ENCODE data around the gene SEC24C. TPM values are rescaled to one million over a fixed set of nuclear protein-coding genes. Genes with fewer than 3 reads are reported as not detected.
"Not testable (repeated sequence)": the region's sequence is repeated elsewhere in the genome, so short reads cannot be mapped to it uniquely, and the experiment has no call there.

Gene SEC24C
- total RNA-seq, 1 experiment from 2014 or later: 47.6 TPM

DNA sequence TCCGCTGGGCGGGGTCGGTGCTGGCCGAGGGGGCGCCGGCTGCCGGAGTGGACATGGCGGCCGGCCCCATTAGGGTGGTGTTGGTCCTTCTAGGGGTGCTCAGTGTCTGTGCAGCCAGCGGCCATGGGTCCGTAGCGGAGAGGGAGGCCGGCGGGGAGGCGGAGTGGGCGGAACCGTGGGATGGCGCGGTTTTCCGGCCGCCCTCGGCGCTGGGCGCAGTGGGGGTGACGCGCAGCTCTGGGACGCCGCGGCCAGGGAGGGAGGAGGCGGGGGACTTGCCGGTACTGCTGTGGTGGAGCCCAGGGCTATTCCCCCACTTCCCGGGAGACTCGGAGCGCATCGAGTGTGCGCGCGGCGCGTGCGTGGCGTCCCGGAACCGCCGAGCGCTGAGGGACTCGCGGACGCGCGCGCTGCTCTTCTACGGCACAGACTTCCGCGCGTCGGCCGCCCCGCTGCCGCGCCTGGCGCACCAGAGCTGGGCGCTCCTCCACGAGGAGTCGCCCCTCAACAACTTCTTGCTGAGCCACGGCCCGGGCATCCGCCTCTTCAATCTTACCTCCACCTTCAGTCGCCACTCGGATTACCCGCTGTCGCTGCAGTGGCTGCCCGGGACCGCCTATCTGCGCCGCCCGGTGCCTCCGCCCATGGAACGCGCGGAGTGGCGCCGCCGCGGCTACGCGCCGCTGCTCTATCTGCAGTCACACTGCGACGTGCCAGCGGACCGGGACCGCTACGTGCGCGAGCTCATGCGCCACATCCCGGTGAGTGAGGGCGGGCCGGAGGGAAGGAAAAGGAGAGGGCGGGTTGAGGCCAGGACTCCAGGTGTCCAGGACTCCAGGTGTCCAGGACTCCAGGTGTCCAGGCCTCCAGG is 28.3 kb downstream of the SEC24C start:
- peak; percentile 82 for DNase-seq (ENCODE audit: low read depth)

- no peak for DNase-seq (ENCODE audit: low read depth)
Measured at GRCh38 chr10:73773152-73773879, 29.1 kb downstream of the SEC24C start.

DNA sequence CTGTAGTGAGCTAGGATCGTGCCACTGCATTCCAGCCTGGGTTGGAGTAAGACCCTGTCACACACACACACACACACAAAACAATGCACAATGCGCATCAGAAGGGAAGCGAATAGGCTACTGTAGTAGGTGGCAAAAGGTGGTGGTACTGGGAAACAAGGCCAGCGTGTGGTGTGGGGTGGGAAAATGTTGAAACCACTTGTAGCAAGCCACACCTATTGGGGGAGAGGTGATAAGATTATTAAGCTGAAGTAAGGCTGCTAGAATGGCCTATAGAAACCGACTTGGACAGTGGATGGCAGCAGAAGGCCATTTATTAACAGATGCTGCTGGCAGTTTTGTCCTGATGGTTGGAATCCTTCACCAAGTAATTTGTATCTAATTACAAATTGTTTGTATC is 30.5 kb downstream of the SEC24C start:
- peak; percentile 38 for DNase-seq (ENCODE audit: low read depth)

DNA sequence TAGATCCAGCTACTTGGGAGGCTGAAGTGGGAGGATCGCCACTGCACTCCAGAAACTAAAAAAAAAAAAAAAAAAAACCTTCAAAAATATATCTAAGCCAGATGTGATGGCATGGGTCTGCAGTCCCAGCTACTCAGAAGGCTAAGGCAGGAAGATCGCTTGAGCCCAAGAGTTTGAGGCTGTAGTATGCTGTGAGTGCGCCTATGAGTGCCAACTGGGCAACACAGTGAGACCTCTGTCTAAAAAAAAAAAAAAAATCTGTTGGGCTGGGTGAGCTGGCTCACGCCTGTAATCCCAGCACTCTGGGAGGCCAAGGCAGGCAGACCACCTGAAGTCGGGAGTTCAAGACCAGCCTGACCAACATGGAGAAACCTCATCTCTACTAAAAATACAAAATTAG is 34.8 kb downstream of the SEC24C start:
- DNase-seq (ENCODE audit: low read depth): no peak

GRCh38 chr10:73779539-73780197 is 35.5 kb downstream of the SEC24C start:
- DNase-seq (ENCODE audit: low read depth): no peak

- DNase-seq (ENCODE audit: low read depth): no peak
Measured at GRCh38 chr10:73780301-73780700, 36.1 kb downstream of the SEC24C start.

DNA sequence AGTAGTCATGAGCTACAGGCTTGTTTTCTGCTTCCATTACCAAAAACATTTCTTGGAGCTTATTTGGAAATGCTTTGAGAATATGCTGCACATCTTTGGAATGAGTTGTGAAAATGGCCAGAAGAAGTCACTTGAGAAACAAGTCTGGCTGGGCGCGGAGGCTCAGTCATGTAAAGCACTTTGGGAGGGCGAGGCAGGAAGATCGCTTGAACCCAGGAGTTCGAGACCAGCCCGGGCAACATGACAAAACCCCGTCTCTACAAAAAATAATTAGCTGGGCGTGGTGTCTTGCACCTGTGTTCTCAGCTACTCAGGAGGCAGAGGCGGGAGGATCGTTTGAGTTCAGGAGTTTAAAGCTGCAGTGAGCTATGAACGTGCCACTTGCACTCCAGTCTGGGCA is 36.8 kb downstream of the SEC24C start:
- DNase-seq (ENCODE audit: low read depth): no peak

- DNase-seq (ENCODE audit: low read depth): no peak
Measured at GRCh38 chr10:73781548-73781878, 37.3 kb downstream of the SEC24C start.

GRCh38 chr10:73781879-73782748 is 37.9 kb downstream of the SEC24C start, which contains the start of gene CHCHD1:
Gene CHCHD1, plus strand, starts transcription at chr10:73782048. Its CDS starts 28 bp downstream, at chr10:73782076.
- DNase-seq (ENCODE audit: low read depth): peak; percentile 79

DNA sequence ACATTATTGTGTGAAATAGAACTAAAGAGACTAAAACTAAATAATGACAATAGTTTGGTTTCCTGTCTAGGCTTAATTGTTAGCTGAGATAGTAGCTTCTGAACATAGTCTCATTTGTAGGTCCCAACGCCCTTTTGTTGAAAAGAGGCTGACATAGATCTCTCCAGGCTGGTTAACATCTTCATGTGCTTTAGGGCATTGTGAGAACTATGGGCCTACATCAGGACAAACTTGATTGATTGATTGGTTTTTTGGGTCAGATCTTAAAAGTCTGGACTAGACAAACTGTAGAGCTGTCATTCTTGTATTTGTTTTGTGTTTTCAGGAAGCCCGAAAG is 38.5 kb downstream of the SEC24C start:
- DNase-seq (ENCODE audit: low read depth): no peak

- DNase-seq (ENCODE audit: low read depth): peak; percentile 91
Measured at GRCh38 chr10:73785211-73785720, 41.1 kb downstream of the SEC24C start, which contains the start of gene ZSWIM8. Gene ZSWIM8, plus strand, starts transcription at chr10:73785606. Its CDS starts 273 bp downstream, at chr10:73785879.

DNA sequence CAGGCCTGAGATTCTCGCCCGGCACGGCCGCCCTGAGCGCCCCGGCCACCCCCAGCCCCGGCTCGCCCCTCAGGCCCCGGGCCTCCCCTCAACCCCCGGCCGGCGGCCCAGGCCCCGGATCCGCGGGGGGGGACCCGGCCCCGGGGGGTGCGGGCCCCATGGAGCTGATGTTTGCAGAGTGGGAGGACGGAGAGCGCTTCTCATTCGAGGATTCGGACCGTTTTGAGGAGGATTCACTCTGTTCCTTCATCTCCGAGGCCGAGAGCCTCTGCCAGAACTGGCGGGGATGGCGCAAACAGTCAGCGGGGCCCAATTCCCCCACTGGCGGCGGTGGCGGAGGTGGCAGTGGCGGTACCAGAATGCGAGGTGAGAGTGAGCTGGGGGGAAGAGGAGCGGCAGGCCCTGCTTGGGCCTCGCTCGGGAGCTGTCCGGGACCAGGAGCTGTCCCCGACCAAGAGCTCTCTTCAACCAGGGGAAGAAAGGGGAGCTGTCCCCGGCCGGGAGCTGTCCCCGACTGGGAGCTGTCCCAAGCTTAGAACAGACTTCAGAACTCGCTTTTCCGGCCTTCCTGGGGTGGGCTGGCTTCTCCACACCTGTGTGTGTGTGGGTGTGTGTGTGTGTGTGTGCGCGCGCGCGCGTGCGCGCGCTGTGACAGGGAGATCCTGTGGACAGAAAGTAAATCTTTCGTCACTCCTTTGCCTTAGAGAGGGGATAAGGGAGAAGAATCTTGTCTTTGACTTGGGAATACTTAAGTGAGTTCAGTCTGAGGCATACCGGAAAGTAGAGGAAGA is 41.7 kb downstream of the SEC24C start:
- peak; percentile 55 for DNase-seq (ENCODE audit: low read depth)

DNA sequence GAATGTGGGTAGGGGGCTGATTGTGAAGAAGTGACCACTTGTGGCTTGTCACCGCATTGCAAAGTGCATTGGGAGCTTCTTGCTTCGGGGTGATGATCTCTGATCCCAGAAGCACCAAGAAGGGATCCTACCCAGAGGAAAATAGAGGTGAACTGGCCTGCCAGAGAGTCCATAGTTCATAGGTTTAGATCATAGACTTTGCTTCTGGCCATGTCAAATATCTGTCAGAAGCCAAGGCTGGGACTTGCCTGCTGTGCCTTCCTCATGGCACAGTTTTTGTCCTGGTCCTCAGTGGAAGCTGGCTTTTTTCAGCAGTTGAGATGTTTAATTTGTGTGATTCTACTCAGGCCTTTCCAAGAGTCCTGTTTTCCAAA is 42.3 kb downstream of the SEC24C start:
- DNase-seq (ENCODE audit: low read depth): no peak

DNA sequence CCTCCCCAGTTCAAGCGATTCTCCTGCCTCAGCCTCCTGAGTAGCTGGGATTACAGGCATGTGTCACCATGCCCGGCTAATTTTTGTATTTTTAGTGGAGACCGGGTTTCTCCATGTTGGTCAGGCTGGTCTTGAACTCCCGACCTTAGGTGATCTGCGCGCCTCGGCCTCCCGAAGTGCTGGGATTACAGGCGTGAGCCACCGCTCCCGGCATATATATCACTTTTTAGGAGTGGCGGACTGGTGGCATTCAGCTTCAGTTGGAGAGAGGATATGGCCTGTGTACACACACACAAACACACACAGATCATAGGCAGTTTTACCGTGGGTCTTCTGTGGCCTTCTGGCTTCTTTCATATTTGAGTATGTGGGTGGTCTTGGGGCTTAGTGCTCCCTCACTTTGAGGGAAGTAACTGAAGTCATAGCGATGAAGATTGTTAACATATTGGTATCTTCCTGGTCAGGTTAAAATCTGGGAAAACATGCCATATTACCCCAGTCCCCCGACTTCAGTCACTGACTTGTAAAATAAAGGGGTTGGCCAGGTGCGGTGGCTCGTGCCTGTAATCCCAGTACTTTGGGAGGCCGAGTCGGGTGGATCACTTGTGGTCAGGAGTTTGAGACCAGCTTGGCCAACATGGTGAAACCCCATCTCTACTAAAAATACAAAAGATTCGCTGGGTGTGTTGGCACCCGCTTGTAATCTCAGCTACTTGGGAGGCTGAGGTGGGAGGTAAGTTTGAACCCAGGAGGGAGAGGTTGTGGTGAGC is 43.0 kb downstream of the SEC24C start:
- DNase-seq (ENCODE audit: low read depth): not testable (repeated sequence)

GRCh38 chr10:73788864-73789658 is 44.9 kb downstream of the SEC24C start:
- no peak for DNase-seq (ENCODE audit: low read depth)

- no peak for DNase-seq (ENCODE audit: low read depth)
Measured at GRCh38 chr10:73789659-73790055, 45.5 kb downstream of the SEC24C start.

- DNase-seq (ENCODE audit: low read depth): no peak
Measured at GRCh38 chr10:73790886-73791625, 46.9 kb downstream of the SEC24C start.

DNA sequence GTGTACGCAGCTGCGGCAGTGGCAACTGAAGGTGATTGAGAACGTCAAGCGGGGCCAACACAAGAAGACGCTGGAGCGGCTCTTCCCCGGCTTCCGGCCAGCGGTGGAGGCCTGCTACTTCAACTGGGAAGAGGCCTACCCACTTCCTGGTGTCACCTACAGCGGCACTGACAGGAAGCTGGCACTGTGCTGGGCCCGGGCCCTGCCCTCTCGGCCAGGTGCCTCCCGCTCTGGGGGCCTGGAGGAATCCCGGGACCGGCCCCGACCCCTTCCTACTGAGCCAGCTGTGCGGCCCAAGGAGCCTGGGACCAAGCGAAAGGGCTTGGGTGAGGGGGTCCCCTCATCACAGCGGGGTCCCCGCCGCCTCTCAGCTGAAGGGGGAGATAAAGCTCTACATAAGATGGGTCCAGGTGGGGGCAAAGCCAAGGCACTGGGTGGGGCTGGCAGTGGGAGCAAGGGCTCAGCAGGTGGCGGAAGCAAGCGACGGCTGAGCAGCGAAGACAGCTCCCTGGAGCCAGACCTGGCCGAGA is 47.8 kb downstream of the SEC24C start:
- no peak for DNase-seq (ENCODE audit: low read depth)
